ENCODE data around the gene MPP3.
A peak's percentile ranks its signal among the peaks of the same experiment; 100 is the strongest.
"Not testable (repeated sequence)": the region's sequence is repeated elsewhere in the genome, so short reads cannot be mapped to it uniquely, and the experiment has no call there.

MPP3 gene

DNA sequence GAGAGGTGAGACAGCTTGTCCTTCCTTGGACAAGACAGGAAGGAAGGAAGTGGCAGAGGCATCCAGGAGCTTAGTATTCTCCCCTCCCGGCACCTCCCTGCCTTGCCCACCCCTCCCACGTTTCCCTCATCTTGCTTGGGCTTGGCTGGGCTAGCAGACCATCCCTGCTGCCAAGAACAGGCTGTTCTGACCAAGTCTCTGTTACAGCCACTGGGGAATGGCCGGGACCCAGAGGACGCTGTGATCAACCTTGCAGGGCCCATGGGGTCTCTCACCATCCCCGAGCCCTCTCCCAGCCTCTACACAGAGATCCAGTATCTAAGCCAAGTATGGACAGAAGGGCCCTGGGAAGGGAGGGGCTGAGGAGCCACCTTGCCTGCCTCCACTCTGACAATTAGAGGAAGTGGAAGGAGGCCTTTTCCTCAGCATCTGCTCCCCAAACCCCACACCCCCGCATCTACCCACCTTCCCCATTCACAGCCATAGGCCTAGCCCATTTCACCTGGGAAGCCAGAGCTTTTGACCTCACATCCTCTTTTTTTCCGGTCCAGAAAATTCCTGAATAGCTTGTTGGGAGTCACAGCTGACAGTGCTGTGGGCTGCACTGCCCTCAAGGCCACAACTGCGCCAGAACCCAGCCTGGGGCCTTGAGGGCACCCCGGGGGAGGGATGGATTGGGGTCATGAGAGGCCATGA lies 28.1 kb upstream of the MPP3 start:
- DNase-seq (ENCODE audit: low read depth) = no peak

DNA sequence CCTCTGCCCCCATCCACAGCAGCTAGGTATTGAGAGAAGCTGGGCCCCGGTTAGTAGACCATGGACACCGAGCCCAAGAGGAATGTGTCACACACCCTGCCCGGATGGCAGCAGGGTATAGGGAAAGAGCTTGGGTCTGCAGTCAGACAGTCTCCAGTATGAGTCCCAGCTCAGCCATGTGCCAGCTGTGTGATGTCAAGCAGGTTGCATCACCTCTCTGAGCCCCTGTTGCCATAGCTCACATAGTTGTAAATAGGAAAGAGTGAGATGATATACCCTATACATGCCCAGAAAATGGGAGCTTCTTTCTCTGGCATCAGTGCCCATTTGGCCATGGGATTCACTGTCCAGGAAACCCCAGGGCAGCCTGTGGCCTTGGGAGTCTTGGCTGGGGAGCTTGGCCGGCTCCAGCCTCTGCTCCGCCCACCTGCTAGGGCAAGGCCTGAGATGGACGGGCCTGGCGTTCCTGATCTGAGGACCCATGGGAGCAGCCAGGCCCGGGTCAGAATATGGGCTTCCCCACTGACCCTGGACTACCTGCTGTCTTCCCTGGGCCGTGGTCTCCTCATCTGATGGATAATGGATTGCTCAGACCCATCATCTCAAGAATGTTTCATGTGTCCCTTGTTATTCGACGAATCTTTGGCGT lies 27.3 kb upstream of the MPP3 start:
- DNase-seq (ENCODE audit: low read depth) = no peak

DNA sequence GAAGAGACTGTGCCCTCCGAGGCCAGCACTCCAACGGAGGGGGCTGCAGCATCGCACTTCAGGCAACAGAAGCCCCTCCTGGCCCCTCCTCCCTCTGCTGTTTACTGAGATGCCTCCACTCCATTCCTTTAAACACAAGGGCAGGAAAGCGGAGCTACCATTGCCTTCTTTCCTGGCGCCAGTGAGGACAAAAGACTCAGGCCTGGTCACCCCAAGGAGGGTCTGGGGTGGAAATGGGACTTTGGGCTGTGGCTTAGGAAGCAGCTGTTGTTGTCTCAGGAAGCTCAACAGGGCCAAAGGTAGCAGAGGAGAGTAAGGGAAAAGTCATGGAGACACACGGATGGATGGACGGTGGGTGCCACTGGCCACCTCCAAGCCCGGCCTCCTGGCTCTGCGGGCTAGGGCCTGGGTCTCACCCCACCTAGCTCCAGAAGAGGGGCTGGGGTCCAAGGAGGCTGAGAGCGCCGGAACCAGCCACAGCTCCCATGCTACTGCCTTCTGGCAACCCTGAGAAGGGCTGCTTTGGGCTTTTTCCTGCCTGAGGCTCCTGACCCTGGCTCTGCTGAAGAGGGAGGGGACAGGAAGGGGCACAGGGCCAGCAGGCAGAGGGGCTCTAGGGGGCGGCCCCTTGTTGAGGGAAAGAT lies 25.1 kb upstream of the MPP3 start:
- DNase-seq (ENCODE audit: low read depth) = no peak

DNA sequence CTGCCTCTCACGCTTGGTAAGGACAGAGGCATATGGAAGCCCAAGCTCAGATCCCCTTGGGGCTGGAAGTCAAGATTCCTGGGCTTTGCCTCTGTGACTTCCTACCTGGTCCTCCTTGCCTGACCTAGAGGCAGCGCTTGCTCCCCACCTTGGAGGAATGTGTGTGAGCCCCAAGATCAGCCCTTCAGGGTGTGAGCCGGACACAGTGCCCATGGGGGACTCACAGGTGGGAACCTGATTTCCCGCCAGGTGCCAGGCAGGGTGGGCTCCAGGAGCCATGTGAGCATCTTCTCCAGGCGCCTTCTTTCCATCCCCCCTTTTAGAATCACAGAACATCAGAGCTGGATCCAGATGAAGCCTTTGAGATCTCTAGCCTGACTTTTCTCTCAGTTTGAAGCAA lies 24.2 kb upstream of the MPP3 start:
- DNase-seq (ENCODE audit: low read depth) = no peak

DNA sequence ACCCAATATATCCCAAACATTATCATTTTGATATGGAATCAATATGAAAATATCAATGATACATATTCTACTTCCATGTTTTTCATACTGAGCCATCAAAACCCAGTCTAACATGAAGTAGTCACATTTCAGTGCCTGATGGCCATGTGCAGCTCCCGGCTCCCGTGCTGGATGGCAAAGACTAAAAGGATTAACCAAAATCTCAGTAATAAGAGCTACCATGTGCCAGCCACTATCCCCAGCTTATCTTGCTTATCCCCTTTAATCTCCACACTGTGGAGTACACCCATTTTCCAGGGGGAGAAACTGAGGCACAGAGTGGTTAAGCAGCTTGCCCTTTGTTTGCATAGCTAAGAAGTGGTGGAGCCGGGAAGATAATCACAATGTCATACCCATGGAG lies 23.2 kb upstream of the MPP3 start:
- DNase-seq (ENCODE audit: low read depth) = no peak

DNA sequence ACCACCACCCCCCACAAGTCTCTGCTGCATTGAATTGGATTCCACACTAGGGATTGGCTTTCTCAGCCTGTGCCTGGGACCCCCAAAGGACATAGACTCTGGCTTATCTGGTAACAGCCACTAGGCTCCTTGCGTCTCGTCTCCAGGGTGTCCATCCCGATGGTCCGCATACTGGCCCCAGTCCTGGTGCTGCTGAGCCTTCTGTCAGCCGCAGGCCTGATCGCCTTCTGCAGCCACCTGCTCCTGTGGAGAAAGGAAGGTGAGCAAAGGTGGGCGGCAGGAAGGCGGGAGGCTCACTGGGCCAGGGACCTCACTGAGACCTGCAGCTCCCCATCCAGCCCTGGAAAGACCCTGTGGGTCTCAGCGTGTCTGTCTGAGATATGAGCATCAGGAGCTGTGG lies 22.1 kb upstream of the MPP3 start:
- no peak for DNase-seq (ENCODE audit: low read depth)

DNA sequence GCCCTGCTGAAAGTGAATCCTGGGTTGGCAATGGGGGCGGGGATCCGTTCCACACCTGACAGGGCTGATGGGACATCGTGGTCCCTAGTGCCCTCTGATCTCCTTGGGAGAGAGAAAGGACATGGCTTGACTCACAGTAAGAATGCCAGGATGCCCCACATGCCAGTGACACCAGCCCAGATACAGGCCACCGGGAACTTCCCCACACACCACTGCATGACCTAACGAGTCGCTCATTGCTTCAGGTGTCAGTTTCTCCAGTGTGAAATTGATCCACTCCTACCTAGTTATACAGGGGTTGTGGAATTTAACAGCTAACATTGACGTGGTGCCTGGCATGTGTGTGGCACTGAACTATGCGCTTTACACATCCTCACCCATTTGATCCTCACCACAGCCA lies 21.6 kb upstream of the MPP3 start:
- no peak for DNase-seq (ENCODE audit: low read depth)

DNA sequence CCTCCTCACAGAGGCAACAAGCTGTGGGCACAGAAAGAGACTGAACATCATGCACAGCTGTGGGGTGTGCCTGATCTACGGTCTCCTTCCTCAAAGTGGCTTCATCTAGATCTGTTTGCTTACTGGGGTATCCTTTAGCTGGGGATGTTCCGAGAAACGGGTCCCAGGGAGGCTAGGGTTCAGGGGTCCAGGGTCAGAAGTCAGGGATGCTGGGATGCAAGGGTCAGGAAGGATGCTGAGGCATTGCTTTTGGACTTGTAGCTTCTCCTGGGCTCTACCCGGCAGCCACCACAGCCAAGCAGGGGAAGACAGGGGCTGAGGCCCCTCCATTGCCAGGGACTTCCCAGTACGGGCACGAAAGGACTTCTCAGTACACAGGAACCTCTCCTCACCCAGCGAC lies 20.6 kb upstream of the MPP3 start:
- no peak for DNase-seq (ENCODE audit: low read depth)

DNA sequence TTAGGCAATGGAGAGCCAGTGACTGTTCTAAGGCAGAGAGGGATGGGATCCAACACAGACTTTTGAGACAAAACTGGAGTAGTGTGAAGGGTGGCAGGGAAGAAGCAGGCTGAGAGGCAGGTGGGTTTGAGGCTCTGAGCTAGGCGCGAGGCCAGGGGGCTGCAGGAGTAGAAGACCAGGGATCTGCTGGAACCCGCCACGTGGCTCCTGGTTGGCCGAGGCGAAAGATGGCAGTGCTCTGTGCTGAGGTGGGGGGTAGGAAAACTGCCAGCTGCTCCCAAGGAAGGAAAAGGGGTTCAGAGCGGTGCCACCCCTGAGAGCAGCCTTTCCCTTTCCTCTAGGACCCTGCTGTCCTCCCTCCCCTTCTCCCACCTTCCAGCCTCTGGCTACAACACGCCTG lies 19.6 kb upstream of the MPP3 start:
- DNase-seq (ENCODE audit: low read depth) = no peak

DNA sequence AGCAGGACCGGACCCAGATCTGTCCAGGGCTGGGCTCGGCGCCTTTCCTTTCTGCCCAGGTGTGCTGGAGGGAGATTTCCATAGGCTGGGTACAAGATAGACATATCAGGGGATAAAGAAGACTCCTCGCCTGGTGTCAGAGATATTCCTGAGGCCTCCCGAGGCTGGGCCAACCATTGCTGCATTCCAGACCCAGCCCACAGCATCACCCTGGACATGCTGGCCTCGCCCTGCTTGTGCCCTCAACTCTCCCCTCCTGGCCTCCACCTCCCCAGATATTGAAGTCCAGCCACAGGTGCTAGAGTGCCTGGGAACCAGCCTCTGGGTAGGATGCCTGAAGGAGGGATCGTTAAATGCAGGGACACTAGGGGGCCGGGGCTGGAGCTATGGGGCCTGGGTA lies 16.2 kb upstream of the MPP3 start:
- DNase-seq (ENCODE audit: low read depth) = no peak

DNA sequence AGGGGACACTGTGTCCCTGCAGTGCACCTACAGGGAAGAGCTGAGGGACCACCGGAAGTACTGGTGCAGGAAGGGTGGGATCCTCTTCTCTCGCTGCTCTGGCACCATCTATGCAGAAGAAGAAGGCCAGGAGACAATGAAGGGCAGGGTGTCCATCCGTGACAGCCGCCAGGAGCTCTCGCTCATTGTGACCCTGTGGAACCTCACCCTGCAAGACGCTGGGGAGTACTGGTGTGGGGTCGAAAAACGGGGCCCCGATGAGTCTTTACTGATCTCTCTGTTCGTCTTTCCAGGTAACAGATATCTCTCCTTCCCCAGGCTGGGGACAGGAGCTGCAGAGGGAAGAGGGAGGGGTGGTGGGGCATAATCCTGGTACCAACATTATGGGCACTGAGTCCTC lies 15.7 kb upstream of the MPP3 start:
- no peak for DNase-seq (ENCODE audit: low read depth)

DNA sequence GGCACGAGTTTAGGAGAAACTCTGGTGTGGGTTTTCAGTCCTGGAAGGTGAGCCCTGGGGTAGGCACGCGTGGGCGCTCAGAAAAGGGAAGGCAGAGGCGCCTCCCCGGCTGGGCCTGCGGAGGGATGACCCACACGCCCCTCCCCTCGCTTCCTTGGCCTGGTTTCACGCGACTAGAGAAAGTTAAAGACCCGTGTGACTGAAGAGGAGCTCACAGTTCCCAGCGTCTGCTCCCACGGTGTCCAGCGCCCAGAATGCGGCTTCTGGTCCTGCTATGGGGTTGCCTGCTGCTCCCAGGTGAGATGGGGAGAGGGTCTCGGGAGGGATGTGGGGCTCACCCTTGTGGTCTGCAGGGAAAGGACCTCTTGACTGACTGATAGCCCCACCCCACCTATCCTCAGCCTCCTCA lies 14.0 kb upstream of the MPP3 start, which contains the start of gene CD300LG:
Gene CD300LG (plus strand): TSS at position 214 of the 409 bp plus-strand sequence. CDS start 41 bp downstream, at position 255.
- no peak for DNase-seq (ENCODE audit: low read depth)

DNA sequence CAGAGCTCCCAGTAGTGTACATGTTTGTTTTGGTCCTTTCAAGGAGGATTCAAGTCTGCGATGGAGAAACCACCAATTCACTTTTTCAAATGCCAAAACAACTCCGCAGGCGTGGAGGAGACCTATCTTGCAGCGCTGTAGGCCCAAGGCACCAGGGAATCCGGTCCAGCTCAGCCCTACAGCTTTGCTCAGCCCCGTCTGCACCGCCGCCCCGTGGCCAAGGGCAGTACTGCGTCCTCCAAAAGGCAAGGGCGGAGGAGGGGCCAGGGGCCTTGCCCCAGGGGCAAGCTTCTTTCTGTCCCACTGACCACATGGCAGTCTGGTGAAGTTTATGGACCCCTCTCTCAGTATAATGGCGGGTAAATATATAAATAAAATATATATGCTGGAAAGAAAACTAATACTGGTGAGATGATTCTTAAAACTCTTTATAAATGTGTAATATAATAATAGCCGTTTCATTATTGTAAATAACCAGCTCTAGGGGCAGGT lies 13.3 kb upstream of the MPP3 start:
- DNase-seq (ENCODE audit: low read depth) = peak; percentile 40

DNA sequence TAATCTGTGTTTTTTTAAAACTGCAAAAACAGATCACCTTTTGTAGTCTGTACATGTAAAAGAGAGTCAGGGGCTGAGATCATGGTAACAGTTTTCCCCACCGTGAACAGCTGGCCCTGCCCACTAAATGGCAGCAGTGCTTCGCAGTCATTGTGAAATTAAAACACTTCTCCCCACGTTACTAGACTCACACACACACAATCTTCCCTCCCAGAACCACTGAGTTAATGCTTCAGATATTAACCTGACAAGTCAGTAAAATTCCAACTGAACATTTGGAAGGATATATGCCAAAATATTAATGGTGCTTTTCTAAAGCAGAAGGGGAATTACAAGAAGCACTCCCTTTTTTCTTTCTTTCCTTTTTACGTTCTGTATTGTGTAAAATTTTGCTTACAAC lies 12.8 kb upstream of the MPP3 start:
- DNase-seq (ENCODE audit: low read depth) = no peak

DNA sequence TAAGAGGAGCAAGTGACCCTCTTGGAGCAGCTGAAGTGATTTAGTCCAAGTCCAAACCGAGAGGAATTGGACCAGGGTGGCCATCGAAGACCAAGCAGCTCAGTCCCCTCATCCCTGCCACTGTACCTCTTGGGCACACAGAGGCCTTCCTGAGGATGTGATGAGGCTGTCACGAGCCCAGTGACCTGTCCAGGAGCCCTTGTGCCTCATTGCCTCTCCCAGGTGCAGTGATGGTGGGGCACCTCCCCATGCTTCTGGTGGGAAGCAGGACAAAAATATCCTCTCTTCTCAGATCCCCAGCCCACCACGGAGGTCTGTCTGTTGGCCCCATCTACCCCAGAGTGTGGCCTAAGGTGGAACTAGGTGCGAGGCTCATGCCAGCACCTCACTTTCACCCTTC lies 11.3 kb upstream of the MPP3 start:
- DNase-seq (ENCODE audit: low read depth) = no peak

DNA sequence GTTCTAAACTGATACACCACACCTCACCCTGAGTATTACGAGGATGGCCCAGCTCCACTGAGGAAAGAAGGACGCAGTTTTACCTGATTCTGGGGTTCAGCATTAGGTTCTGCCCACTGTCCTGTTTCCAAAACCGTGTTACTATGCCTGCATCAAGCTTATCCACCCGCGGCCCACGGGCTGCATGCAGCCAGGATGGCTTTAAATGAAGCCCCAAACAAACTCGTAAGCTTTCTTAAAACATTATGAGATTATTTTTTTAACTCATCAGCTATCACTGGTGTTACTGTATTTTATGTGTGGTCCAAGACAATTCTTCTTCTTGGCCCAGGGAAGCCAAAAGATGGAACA lies 10.0 kb upstream of the MPP3 start:
- DNase-seq (ENCODE audit: low read depth) = no peak

DNA sequence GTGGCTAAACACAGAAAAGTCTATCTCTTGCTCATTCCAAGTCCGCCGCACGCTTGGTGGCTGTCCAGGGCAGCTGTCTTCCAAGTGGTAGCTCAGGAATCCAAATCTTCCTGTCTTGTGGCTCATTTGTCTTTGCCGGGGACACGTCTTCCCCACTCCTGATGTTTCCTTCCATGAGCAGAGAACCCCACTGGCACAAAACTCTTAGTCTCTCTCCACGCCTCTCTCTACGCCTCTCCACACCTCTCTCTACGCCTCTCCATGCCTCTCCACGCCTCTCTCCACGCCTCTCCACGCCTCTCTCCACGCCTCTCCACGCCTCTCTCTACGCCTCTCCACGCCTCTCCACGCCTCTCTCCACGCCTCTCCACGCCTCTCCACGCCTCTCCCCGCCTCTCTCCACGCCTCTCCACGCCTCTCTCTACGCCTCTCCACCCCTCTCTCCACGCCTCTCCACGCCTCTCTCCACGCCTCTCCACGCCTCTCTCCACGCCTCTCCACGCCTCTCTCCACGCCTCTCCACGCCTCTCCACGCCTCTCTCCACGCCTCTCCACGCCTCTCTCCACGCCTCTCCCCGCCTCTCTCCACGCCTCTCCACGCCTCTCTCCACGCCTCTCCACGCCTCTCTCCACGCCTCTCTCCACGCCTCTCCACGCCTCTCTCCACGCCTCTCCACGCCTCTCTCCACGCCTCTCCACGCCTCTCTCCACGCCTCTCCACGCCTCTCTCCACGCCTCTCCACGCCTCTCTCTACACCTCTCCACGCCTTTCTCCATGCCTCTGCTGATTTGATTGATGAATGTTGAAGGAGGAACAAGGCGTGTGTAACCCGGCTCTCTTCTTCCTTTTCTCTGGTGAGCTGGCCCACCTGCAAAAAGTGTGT lies 9.4 kb upstream of the MPP3 start:
- DNase-seq (ENCODE audit: low read depth) = not testable (repeated sequence)

DNA sequence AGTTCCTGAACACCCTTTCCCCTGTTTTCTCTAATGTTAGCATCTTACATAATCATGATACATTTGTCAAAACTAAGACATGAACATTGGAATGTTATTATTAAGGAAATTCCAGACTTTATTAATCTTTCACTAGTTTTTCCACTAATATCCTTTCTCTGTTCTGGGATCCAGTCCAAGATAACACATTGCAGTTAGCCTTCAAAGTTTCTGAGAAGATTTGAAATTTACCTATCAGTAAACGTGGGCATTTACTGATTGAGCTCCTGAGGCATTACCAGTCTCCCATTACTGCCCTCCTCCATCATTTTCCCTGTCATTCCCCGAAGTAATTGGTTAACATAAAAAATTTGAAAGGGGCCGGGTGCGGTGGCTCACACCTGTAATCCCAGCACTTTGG lies 8.3 kb upstream of the MPP3 start:
- no peak for DNase-seq (ENCODE audit: low read depth)

DNA sequence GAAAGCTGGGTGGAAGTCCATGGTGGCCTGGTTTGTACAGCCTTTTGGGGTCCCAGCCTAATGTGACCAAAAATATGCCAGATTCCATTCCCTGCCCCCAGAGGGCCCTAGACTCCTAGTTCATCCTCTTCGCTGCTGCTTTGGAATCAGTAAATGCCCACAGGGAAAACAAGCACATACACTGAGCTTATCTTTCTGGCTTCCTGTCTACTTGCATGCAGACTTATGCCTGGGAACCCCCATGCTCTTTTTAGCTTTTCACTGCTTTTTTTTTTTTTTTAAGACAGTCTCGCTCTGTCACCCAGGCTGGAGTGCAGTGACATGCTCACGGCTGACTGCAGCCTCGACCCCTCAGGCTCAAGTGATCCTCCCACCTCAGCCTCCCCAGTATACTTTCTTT lies 7.9 kb upstream of the MPP3 start:
- DNase-seq (ENCODE audit: low read depth) = no peak

DNA sequence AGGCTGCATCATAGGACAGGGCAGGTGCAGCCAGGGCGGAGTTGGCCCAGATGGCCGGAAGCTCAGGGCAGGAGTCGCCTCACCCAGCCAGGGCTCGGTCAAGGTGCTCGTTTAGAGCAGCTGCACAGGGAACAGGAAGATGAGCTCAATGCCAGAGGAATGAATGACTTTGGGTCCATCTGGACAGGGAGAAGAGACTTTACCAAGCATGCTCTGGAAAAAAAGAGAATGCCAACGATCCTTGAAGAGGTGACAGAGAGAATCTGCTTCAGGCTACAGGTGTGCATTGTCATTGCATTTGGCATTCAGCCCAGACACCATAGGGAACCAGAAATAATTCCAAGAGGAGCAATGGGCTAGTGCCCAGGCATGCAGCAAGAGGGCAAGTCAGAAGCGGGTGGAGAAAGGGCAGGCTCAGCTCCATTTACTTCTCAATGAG lies 6.7 kb upstream of the MPP3 start:
- DNase-seq (ENCODE audit: low read depth) = no peak

DNA sequence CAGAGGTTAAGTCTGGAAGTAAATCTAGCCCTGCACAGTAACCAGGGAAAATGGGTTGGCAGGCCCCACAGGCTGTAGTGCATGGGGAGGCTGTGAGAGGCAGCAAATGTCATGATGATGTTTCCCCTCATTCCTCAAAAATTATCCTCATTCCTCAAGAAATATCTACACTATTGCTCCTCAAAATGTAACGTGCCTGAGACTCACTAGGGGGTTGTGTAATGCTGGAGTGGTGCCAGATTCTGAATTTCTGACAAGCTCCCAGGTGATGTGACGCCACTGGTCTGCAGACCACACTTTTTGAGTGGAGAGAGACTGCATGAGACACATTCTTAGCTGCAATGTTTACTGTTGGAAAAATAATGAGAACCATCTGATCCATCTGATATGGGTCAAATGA lies 1.2 kb upstream of the MPP3 start:
- no peak for DNase-seq (ENCODE audit: low read depth)

DNA sequence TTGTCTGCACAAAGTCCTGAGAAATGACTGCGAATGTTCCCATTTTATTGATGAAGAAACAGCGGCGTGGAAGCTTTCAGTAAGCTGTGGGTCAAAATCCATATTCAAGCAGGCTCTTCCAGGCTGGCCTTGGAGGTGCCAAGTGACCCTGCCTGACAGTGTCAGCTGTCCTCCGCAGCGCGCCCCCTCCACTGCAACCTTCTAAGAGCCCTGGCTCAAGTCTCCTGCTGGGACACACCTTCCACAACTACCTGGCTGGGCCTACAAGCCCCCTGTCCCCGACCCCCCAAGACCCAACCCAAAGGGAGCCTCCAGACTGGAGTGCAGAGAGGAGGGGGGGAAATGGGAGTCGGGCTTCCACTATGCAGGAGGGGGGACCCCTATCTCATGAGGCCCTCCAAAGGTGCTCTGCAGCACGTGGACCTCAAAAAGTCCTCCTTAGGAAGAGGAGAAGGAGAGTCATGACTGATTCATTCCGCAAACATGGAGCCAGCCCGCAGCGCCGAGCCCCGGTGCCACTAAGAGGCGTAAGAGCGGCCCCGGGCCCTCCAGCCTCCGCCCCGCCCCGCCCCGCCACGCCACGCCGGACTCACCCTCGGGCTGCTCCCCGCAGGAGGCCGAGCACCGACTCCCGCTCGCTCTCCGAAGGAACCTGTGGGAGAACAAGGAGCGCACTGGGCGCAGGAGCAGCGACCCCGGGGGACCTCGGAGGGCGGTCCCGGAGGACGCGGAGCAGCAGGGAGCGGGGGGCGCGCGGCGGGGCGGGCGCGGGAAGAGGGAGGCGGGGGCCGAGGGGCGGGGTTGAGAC lies 574 bp downstream of the MPP3 start:
- no peak for DNase-seq (ENCODE audit: low read depth)

Measured in stimulated activated CD8-positive, alpha-beta memory T cell treated with anti-CD3 and anti-CD28 coated beads, Interleukin-12 subunit alpha, Interleukin-12 subunit beta, amount 100 ng/mL, for 4 hours (primary cell).